Thyroid gland (tissue), 4 donors: Measurements from ENCODE around the gene ZDHHC3. TPM values are rescaled to one million over a fixed set of nuclear protein-coding genes. Genes with fewer than 3 reads are reported as not detected.
"Not testable (repeated sequence)": the region's sequence is repeated elsewhere in the genome, so short reads cannot be mapped to it uniquely, and the experiment has no call there.

Experiments used
- DNase-seq, 2 donors: peaks; one replicate each; pipeline ENCODE4 v3.0.0-alpha.2; 2019
- H3K27ac ChIP-seq, 3 donors: fragments of 200-600 bp; sonication (generic); 1 replicate in 2 of 3; 2 replicates in 1 of 3; pipeline ENCODE4 v1.5.1; 2016 to 2019; ENCODE audit warnings: mild to moderate bottlenecking in 1 of 3, moderate library complexity in 1 of 3
- H3K27me3 ChIP-seq: fragments of 200-600 bp; sonication (generic); one replicate; pipeline ENCODE4 v1.5.1; 2019
- H3K36me3 ChIP-seq, 2 donors: fragments of 200-600 bp; sonication (generic); one replicate each; pipeline ENCODE4 v1.5.1; 2016 to 2019
- H3K4me1 ChIP-seq, 2 donors: fragments of 200-600 bp; sonication (generic); one replicate each; pipeline ENCODE4 v1.5.1; 2017 to 2019
- H3K4me3 ChIP-seq, 3 donors: fragments of 200-600 bp; sonication (generic); replicated peaks in 1 of 3; 1 replicate in 2 of 3; 2 replicates in 1 of 3; pipeline ENCODE4 v1.5.1; 2016; ENCODE audit warnings: mild to moderate bottlenecking in 1 of 3
- H3K9me3 ChIP-seq: fragments of 200-600 bp; sonication (generic); one replicate; pipeline ENCODE4 v1.5.1; 2017
- POLR2A ChIP-seq, 2 donors: fragments of 450-650 bp; IDR thresholded peaks; one replicate each; pipeline ENCODE4 v1.6.1; 2017; ENCODE audit warnings: antibody characterized with exemption in 2 of 2, mild to moderate bottlenecking in 2 of 2, moderate library complexity in 1 of 2
- WGBS, 2 donors: methylation state at CpG; one replicate each; pipeline ENCODE4 v1.1.5; 2017; 5-methylcytosine and 5-hydroxymethylcytosine counted together
- intact Hi-C: fragments of 100-400 bp; cut with DNase I; formaldehyde crosslinking; loops from one replicate; pipeline ENCODE4 v1.15.1; 2023
- total RNA-seq, 4 donors: library from RNA; depleted of rRNA; stranded (reverse); fragments of >200 nt; gene quantifications; one replicate each; pipeline ENCODE4 v1.2.3, GENCODE V29; 2016
- TF ChIP-seq, protein P1 (sequence below), 6 experiments: fragments of 200-600 bp in 3 of 6; fragments of 450-650 bp in 3 of 6; sonication (generic) in 3 of 6; IDR thresholded peaks; one replicate each; pipeline ENCODE4 v1.5.1; 2016 to 2019; ENCODE audit warnings: antibody characterized with exemption in 6 of 6, mild to moderate bottlenecking in 2 of 6, inconsistent platforms in 1 of 6, moderate library complexity in 1 of 6

Gene ZDHHC3
- total RNA-seq, 4 donors from 2014 or later = 46.0 to 94.3 (median 76.0) TPM

DNA sequence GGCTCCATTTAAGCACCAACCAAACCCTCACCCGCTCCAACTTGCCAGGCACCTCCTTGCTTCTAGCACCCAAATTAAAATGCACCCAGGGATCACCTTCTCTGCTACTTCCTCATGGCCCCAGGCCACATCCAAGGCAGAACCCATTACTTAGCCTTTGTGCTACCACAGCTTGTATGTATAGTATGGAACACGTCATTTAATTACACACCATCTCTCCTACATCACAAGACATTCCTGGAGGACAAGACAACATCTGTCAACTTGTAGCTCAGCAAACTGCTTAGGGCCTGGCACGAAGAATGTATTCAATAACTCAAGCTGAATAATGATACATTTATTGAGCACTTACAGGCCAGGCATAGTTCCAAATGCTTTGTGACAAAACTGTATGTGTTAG lies 23.3 kb downstream of the ZDHHC3 start:
- Histone ChIP-seq H3K9me3 (no peaks in the 10 kb centered on the region), H3K4me1 (no peaks in the 10 kb centered on the region), H3K27ac (no peak overlapping the region), H3K27me3 (no peaks in the 10 kb centered on the region), H3K36me3 (peaks cover 0 to 4% of the 10 kb centered on the region in 2 donors), H3K4me3 (no peak overlapping the region)
- no peak for TF ChIP-seq POLR2A (IDR thresholded peaks at IDR 0.05)
- TF ChIP-seq, protein P1, sequence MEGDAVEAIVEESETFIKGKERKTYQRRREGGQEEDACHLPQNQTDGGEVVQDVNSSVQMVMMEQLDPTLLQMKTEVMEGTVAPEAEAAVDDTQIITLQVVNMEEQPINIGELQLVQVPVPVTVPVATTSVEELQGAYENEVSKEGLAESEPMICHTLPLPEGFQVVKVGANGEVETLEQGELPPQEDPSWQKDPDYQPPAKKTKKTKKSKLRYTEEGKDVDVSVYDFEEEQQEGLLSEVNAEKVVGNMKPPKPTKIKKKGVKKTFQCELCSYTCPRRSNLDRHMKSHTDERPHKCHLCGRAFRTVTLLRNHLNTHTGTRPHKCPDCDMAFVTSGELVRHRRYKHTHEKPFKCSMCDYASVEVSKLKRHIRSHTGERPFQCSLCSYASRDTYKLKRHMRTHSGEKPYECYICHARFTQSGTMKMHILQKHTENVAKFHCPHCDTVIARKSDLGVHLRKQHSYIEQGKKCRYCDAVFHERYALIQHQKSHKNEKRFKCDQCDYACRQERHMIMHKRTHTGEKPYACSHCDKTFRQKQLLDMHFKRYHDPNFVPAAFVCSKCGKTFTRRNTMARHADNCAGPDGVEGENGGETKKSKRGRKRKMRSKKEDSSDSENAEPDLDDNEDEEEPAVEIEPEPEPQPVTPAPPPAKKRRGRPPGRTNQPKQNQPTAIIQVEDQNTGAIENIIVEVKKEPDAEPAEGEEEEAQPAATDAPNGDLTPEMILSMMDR (IDR thresholded peaks at IDR 0.05) = no peak
- intact Hi-C loops = no loop called here
- DNase-seq = no peak
- 93 to 96% methylated on average over 3 of the region's 3 CpGs for WGBS, 2 donors

- no peaks in the 10 kb centered on the region for H3K9me3 ChIP-seq
- no peak overlapping the region for H3K27ac ChIP-seq
- 87 to 97% methylated on average over 2 of the region's 2 CpGs for WGBS, 2 donors
- no peaks in the 10 kb centered on the region for H3K27me3 ChIP-seq
- no peak for DNase-seq
- intact Hi-C loops = no loop called here
- no peak for TF ChIP-seq POLR2A (IDR thresholded peaks at IDR 0.05)
- TF ChIP-seq, protein P1 (IDR thresholded peaks at IDR 0.05) = no peak
- no peak overlapping the region for H3K4me3 ChIP-seq
- peaks cover 6 to 11% of the 10 kb centered on the region in 2 donors for H3K4me1 ChIP-seq
- no peaks in the 10 kb centered on the region for H3K36me3 ChIP-seq
Observed at GRCh38 chr3:44950275-44950734, 25.7 kb downstream of the ZDHHC3 start.

- DNase-seq = not testable (repeated sequence)
Observed at GRCh38 chr3:44949770-44950169, 26.2 kb downstream of the ZDHHC3 start.

DNA sequence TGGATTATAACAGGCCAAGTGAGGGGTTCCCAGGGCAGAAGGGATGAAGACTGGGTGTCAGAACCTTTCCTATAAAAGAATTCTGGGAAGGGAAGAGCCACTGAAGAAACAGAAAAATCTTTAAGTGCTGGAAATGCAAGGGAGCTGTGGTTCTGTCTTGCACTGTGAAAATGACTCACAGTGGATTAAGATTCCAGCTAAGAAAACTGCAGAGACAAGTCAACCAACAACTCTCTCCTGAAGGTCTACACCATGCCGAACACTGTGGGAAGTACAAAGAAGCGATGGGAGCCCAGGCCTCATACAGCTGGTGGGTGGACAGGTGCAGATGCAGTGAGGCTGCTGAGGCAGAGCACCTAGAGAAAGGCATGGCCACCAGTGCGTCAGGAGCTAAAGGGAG lies 27.7 kb downstream of the ZDHHC3 start:
- Histone ChIP-seq H3K36me3 (peaks cover 3 to 6% of the 10 kb centered on the region in 2 donors), H3K27ac (no peak overlapping the region), H3K9me3 (no peaks in the 10 kb centered on the region), H3K4me3 (no peak overlapping the region), H3K4me1 (peaks cover 6 to 11% of the 10 kb centered on the region in 2 donors), H3K27me3 (no peaks in the 10 kb centered on the region)
- no peak for TF ChIP-seq POLR2A (IDR thresholded peaks at IDR 0.05)
- TF ChIP-seq, protein P1 (IDR thresholded peaks at IDR 0.05) = no peak
- intact Hi-C loops = no loop called here
- DNase-seq = no peak
- 97 to 98% methylated on average over 3 of the region's 3 CpGs for WGBS, 2 donors

More at GRCh38 chr3:44949770-44950169, 26.2 kb downstream of the ZDHHC3 start:
- peaks cover 6 to 11% of the 10 kb centered on the region in 2 donors for H3K4me1 ChIP-seq
- WGBS, 2 donors = 95 to 97% methylated on average over 4 of the region's 4 CpGs
- H3K4me3 ChIP-seq, H3K9me3 ChIP-seq, H3K36me3 ChIP-seq, intact Hi-C loops, H3K27me3 ChIP-seq, H3K27ac ChIP-seq: not testable (repeated sequence)

GRCh38 chr3:44942202-44942921 lies 33.6 kb downstream of the ZDHHC3 start:
- 84 to 94% methylated on average over 9 of the region's 9 CpGs for WGBS, 2 donors
- no peak for TF ChIP-seq POLR2A (IDR thresholded peaks at IDR 0.05)
- TF ChIP-seq, protein P1 (IDR thresholded peaks at IDR 0.05) = no peak
- Histone ChIP-seq H3K9me3 (no peaks in the 10 kb centered on the region), H3K36me3 (peaks cover 12 to 16% of the 10 kb centered on the region in 2 donors), H3K27me3 (no peaks in the 10 kb centered on the region), H3K4me3 (no peak overlapping the region), H3K27ac (no peak overlapping the region), H3K4me1 (peaks cover 34 to 47% of the 10 kb centered on the region in 2 donors)
- intact Hi-C loops = no loop called here
- DNase-seq = no peak
